ENCODE measurements around the gene SPNS1. TPM values are rescaled to one million over a fixed set of nuclear protein-coding genes. Genes with fewer than 3 reads are reported as not detected.

SPNS1 gene
- total RNA-seq, 1 donor from 2014 or later, result 44.5 TPM

GRCh38 chr16:28982949-28983348, 8.4 kb downstream of the SPNS1 start:
- Mint-ChIP-seq H3K4me3 (no peak overlapping the region), H3K27ac (no peak overlapping the region), H3K4me1 (no peaks in the 10 kb centered on the region), H3K36me3 (peaks cover 34% of the 10 kb centered on the region), H3K27me3 (ENCODE audit: low read depth) (no peaks in the 10 kb centered on the region), H3K9me3 (peaks cover 6% of the 10 kb centered on the region)
- DNase-seq (ENCODE audit: low spot score in 2 of 2, unreplicated experiment in 2 of 2), result no peak
- no peak for TF ChIP-seq CTCF (IDR thresholded peaks at IDR 0.05; ENCODE audit: unreplicated experiment)

- Mint-ChIP-seq H3K27ac (no peak overlapping the region), H3K9me3 (peaks cover 6% of the 10 kb centered on the region), H3K27me3 (ENCODE audit: low read depth) (no peaks in the 10 kb centered on the region), H3K4me1 (no peaks in the 10 kb centered on the region), H3K4me3 (no peak overlapping the region), H3K36me3 (peaks cover 36% of the 10 kb centered on the region)
- DNase-seq (ENCODE audit: low spot score in 2 of 2, unreplicated experiment in 2 of 2), result no peak
- no peak for TF ChIP-seq CTCF (IDR thresholded peaks at IDR 0.05; ENCODE audit: unreplicated experiment)
Observed at GRCh38 chr16:28983644-28984043, 9.1 kb downstream of the SPNS1 start.

GRCh38 chr16:28984091-28984490, 9.5 kb downstream of the SPNS1 start:
- Mint-ChIP-seq H3K4me3 (no peak overlapping the region), H3K4me1 (no peaks in the 10 kb centered on the region), H3K27me3 (ENCODE audit: low read depth) (no peaks in the 10 kb centered on the region), H3K9me3 (peaks cover 6% of the 10 kb centered on the region), H3K36me3 (peaks cover 36% of the 10 kb centered on the region), H3K27ac (no peak overlapping the region)
- DNase-seq (ENCODE audit: low spot score in 2 of 2, unreplicated experiment in 2 of 2), result no peak
- no peak for TF ChIP-seq CTCF (IDR thresholded peaks at IDR 0.05; ENCODE audit: unreplicated experiment)

- Mint-ChIP-seq H3K4me1 (no peaks in the 10 kb centered on the region), H3K27me3 (ENCODE audit: low read depth) (no peaks in the 10 kb centered on the region), H3K9me3 (peaks cover 6% of the 10 kb centered on the region), H3K4me3 (no peak within 1 kb of the TSS), H3K27ac (no peak within 1 kb of the TSS), H3K36me3 (peaks cover 36% of the 10 kb centered on the region)
- no peak for DNase-seq (ENCODE audit: low spot score in 2 of 2, unreplicated experiment in 2 of 2)
- no peak for TF ChIP-seq CTCF (IDR thresholded peaks at IDR 0.05; ENCODE audit: unreplicated experiment)
Observed at GRCh38 chr16:28984619-28985135, 10.1 kb downstream of the SPNS1 start, which contains the start of gene LAT. TSS of gene LAT (plus strand) at chr16:28985052. CDS start at chr16:28985418, 366 bp downstream.

GRCh38 chr16:28985211-28986041, 10.8 kb downstream of the SPNS1 start:
- Mint-ChIP-seq H3K4me3 (no peak overlapping the region), H3K4me1 (no peaks in the 10 kb centered on the region), H3K9me3 (peaks cover 6% of the 10 kb centered on the region), H3K27me3 (ENCODE audit: low read depth) (no peaks in the 10 kb centered on the region), H3K27ac (no peak overlapping the region), H3K36me3 (peaks cover 38% of the 10 kb centered on the region)
- DNase-seq (ENCODE audit: low spot score in 2 of 2, unreplicated experiment in 2 of 2), result no peak
- no peak for TF ChIP-seq CTCF (IDR thresholded peaks at IDR 0.05; ENCODE audit: unreplicated experiment)
